Measurements from ENCODE around the gene DNMT3B.

GRCh38 chr20:32803092-32803491 is 40.9 kb downstream of the DNMT3B start:
- no peak for TF ChIP-seq CTCF (IDR thresholded peaks at IDR 0.05)
- TF ChIP-seq ZNF232 (CRISPR knock-in tag; IDR thresholded peaks at IDR 0.05) = no peak
- no peak for TF ChIP-seq ZNF121 (CRISPR knock-in tag; IDR thresholded peaks at IDR 0.05)
- TF ChIP-seq, protein P1, sequence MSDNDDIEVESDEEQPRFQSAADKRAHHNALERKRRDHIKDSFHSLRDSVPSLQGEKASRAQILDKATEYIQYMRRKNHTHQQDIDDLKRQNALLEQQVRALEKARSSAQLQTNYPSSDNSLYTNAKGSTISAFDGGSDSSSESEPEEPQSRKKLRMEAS (CRISPR knock-in tag; IDR thresholded peaks at IDR 0.05) = no peak
- TF ChIP-seq, protein P2, sequence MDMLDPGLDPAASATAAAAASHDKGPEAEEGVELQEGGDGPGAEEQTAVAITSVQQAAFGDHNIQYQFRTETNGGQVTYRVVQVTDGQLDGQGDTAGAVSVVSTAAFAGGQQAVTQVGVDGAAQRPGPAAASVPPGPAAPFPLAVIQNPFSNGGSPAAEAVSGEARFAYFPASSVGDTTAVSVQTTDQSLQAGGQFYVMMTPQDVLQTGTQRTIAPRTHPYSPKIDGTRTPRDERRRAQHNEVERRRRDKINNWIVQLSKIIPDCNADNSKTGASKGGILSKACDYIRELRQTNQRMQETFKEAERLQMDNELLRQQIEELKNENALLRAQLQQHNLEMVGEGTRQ (CRISPR knock-in tag; IDR thresholded peaks at IDR 0.05) = no peak
- no peak for TF ChIP-seq RORB (CRISPR knock-in tag; IDR thresholded peaks at IDR 0.05)

Data from WTC11 (cell line).